A549 (cell line): ENCODE measurements around the gene SST.

Source experiments
- CHD4 ChIP-seq: fragments of 200-600 bp; sonication (generic); IDR thresholded peaks from 2 replicates; pipeline ENCODE4 v1.6.1; 2016; ENCODE audit warnings: antibody characterized with exemption, mild to moderate bottlenecking, borderline replicate concordance
- MYC ChIP-seq: IDR thresholded peaks from 2 replicates; pipeline ENCODE4 v1.6.1; 2012; ENCODE audit warnings: mild to moderate bottlenecking, inconsistent platforms, low read length, improper control_type of control experiment, borderline replicate concordance
- POLR2A ChIP-seq: IDR thresholded peaks from 2 replicates; pipeline ENCODE4 v1.6.1; 2012; ENCODE audit warnings: mild to moderate bottlenecking, low read length
- TF ChIP-seq, protein P1 (sequence below): IDR thresholded peaks from 2 replicates; pipeline ENCODE4 v1.6.1; 2012
- TF ChIP-seq, protein P2 (sequence below): fragments of >200 bp; sonication (Bioruptor Twin); formaldehyde crosslinking; IDR thresholded peaks from 3 replicates; pipeline ENCODE4 v1.5.1; 2016
- TF ChIP-seq, protein P3 (sequence below): fragments of 450-650 bp; IDR thresholded peaks from 2 replicates; pipeline ENCODE4 v1.6.1; 2014; ENCODE audit warnings: antibody characterized with exemption

DNA sequence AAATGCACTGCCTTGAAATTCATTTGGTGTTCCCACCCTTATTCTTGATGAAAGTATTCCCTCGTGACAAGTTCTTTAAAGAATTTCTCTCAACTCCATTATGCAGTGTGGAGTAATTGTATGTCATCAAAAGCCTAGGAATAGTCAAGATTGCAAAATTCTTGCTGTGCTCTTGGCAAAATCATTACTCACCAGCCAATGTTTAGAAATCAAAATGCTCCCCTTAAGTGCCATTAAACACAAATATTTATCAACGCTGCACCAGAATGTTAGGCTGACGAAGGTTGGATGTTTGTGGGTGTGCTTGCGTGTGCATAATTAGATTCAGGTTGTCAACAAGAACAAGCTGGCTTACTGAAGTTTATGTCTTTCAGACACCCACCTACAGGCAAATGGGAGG, 40.5 kb downstream of the SST start:
- TF ChIP-seq POLR2A, result no peak
- TF ChIP-seq MYC, result no peak
- TF ChIP-seq, protein P1, sequence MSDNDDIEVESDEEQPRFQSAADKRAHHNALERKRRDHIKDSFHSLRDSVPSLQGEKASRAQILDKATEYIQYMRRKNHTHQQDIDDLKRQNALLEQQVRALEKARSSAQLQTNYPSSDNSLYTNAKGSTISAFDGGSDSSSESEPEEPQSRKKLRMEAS, result no peak
- TF ChIP-seq, protein P2, sequence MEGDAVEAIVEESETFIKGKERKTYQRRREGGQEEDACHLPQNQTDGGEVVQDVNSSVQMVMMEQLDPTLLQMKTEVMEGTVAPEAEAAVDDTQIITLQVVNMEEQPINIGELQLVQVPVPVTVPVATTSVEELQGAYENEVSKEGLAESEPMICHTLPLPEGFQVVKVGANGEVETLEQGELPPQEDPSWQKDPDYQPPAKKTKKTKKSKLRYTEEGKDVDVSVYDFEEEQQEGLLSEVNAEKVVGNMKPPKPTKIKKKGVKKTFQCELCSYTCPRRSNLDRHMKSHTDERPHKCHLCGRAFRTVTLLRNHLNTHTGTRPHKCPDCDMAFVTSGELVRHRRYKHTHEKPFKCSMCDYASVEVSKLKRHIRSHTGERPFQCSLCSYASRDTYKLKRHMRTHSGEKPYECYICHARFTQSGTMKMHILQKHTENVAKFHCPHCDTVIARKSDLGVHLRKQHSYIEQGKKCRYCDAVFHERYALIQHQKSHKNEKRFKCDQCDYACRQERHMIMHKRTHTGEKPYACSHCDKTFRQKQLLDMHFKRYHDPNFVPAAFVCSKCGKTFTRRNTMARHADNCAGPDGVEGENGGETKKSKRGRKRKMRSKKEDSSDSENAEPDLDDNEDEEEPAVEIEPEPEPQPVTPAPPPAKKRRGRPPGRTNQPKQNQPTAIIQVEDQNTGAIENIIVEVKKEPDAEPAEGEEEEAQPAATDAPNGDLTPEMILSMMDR, result no peak
- no peak for TF ChIP-seq CHD4
- TF ChIP-seq, protein P3, sequence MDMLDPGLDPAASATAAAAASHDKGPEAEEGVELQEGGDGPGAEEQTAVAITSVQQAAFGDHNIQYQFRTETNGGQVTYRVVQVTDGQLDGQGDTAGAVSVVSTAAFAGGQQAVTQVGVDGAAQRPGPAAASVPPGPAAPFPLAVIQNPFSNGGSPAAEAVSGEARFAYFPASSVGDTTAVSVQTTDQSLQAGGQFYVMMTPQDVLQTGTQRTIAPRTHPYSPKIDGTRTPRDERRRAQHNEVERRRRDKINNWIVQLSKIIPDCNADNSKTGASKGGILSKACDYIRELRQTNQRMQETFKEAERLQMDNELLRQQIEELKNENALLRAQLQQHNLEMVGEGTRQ, result no peak
